ENCODE measurements around the gene RUFY3.
"Not testable (repeated sequence)": the region's sequence is repeated elsewhere in the genome, so short reads cannot be mapped to it uniquely, and the experiment has no call there.

The RUFY3 gene

DNA sequence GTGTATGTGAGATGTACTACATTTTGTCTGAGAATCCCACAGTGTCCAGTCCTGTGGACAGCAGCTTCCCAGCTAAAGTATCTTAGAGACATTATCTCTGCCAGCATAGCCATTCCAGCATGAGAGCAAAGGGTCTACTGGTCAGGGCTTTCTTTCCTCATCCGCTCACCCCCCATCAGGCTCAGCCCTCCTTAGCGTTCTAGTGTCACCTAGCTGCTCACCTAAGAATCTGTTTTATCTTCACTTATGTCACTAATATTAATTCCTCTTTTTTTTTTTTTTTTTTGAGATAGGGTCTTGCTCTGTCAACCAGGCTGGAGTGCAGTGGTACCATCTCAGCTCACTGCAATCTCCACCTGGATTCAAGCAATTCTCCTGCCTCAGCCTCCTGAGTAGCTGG lies 15.6 kb downstream of the RUFY3 start:
- no peak for DNase-seq (ENCODE audit: low read depth in 2 of 2)

DNA sequence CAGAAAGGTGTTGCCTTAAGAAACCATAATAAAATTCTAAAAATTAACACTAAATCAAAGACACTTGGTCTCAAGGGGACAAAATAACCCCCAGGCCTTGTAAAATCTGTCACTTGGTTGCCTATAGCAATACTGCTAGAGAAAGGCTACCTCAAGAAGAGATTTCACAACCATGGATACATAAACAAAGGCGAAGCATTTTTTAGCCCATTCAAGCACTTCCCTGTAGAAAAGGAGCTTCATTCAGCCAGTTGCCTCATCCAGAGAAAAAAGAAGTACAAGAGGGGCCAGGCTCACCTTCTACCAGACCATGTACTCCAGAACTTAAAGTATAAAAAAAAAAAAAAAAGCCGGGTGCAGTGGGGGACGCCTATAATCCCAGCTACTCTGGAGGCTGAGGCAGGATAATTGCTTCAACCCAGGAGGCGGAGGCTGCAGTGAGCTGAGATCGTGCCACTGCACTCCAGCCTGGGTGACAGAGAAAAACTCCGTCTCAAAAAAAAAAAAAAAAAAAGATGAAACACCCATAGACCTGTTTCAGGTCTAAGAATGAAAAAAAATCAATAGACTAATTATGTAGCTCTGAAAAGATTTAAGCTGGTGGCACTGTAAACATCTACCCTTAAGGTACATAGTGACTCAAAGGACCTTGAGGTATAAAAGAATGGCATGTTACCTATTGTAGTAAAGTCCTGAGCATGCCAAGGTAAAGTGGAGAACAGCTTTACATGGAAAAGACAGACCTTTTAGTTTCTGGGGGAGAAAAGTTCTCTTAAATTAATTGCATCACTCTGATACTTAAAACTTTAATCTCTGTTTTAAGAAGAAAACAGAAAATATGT lies 18.0 kb downstream of the RUFY3 start:
- DNase-seq (ENCODE audit: low read depth in 2 of 2): no peak

DNA sequence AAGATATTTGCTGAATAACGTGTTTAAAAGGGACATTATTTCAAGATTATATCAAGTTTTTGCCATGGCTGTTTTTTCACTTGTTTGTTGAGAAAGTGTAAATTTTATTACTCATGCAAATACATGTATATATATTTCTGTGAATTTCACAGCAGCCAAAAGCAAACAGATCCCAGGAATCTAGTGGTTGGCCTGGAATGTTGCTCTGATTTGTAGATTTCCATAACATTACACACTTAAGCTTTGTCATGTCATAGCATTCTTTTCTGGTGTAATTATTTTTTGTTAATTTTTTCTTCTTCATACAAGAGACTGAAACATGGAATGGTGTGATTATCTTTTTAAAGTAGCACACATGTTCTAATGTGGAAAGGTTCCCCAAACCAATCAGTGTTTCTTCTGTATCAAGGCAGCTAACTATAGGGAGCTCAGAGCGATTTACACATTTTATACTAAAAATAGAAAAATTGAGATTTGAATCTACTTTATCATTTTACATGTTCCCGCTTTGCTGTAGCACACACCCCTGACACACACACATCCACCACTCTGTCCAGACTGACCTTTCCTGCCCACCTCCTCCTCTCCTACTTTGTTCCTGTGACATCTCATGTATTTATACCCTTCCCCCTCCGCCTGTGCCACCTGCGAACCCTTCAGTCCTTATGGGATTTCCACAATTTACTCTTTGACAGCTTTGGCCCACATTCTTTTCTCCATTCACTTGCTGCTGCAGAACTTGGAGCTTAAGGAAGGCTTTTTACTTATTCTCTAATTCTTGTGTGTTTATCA lies 20.3 kb downstream of the RUFY3 start:
- no peak for DNase-seq (ENCODE audit: low read depth in 2 of 2)

DNA sequence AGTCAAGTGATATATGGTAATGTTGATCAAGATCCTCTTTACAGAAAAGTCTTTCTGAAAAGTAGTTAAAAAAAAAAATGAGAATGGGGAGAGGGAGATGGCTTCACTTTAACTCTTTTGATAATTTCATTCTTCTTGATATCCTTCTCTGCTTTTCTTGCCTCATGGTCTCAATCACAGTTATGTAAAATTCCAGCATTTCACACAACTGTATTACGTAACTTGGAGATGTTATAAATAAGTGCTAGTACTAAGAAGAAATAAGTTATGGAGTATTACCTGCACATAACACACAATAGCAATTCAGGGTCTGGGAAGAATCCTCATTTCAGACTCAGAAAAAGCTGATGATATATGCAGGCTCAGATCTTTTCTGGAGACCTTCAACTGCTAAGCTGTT lies 22.0 kb downstream of the RUFY3 start:
- no peak for DNase-seq (ENCODE audit: low read depth in 2 of 2)

DNA sequence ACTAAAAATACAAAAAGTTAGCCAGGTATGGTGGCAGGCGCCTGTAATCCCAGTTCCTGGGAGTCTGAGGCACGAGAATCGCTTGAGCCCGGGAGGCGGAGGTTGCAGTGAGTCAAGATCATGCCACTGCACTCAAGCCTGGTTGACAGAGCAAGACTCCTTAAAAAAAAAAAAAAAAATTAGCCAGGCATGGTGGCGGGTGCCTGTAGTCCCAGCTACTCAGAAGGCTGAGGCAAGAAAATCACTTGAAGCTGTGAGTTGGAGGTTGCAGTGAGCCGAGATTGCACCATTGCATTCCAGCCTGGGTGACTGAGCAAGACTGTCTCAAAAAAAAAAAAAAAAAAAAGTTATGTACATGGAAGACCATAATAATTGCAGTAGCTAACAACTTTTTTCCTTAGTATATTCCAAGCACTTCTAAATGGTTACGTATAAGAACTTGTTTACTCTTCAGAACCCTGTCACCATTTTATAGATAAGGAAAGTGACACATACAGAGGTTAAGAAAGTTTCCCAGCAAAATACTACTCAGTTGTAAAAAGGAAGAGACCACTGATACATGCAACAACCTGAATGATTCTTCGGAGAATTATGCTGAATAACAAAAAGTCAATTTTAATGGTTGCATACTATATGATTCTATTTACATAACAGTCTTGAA lies 24.5 kb downstream of the RUFY3 start:
- DNase-seq (ENCODE audit: low read depth in 2 of 2): no peak

DNA sequence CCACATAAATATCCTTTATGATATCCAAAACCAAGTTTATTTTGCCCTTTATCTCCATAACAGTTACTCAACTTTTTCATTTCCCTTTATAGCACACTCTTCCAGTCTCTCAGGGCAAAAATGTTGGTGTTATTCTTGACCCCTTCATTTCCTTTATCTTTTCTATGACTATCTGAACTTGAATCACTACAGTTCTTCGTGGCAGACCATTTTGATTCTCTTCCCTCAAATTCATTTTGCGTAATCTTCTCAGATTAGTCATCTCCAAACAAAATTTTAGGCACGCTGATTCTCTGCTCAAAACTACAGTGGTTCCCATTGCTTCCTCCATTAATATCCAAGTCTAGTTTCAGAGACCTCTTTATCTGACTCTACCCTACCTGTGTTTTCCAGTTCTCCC lies 26.1 kb downstream of the RUFY3 start:
- DNase-seq (ENCODE audit: low read depth in 2 of 2): no peak

DNA sequence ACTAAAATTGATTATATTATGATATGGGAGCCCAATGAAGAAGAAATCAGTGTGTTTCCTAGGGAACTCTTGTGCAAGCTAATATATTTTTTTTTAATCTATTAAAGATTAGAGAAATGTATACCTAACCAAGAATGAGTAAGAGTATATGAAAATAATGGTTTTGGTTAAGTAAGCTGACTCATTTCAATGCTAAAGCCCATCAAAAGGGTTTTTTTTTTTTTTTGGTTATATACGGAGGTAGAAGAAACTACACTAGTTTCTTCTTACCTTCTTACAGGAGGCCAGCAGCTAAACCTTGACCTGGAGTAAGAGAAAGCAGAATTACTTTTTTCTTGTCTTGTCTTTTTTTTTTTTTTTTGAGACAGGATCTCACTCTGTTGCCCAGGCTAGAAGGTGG lies 27.5 kb downstream of the RUFY3 start:
- DNase-seq (ENCODE audit: low read depth in 2 of 2): no peak

DNA sequence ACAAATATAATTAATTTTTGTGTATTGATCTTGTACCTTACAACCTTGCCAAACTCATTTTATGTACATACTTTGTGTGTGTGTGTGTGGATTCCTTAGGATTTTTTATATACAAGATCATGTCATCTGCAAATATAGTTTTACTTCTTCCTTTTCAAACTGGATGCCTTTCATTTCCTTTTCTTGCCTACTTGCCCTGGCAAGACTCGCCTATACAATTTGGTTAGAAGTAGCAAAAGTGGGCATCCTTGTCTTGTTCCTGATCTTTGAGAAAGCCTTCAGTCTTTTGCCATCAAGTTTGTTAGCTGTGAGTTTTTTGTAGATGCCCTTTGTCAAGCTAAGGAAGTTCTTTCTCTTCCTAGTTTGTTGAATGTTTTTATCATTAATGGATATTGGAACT lies 30.5 kb downstream of the RUFY3 start:
- no peak for DNase-seq (ENCODE audit: low read depth in 2 of 2)

DNA sequence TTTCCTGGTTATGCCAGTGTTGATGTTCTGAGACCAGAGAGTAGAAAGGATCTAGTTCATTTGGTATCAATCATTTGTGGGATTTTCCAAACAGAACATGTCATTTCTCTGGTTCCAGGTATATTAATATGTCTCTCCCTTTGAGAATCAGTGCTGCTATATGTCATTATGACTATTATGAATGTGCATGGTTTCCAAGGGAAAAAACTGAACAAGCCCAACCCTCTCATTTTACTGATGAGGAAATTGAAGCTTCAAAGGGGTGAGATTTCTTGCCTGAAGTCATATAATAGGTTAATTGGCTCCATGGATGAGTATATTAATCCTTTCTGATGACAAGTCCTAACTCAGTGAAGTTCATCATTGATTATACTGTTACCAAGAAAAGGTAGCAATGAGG lies 31.9 kb downstream of the RUFY3 start:
- no peak for DNase-seq (ENCODE audit: low read depth in 2 of 2)

DNA sequence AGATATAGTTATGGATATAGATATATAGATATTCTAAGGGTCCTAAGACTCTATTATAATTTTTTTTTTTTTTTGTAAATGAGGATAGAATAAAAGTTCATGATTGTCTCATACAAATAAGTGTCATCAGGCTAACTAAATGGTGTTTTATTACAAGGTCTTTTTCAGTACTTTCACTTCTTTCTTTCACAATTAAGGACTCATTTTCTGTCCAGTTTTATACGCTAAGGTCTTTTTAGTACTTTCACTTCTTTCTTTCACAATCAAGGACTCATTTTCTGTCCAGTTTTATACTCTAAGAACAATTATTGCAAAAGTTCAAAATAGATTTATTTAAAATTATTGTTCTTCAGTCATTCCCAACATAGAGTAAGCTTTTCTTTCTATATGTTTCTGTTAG lies 32.7 kb downstream of the RUFY3 start:
- no peak for DNase-seq (ENCODE audit: low read depth in 2 of 2)

DNA sequence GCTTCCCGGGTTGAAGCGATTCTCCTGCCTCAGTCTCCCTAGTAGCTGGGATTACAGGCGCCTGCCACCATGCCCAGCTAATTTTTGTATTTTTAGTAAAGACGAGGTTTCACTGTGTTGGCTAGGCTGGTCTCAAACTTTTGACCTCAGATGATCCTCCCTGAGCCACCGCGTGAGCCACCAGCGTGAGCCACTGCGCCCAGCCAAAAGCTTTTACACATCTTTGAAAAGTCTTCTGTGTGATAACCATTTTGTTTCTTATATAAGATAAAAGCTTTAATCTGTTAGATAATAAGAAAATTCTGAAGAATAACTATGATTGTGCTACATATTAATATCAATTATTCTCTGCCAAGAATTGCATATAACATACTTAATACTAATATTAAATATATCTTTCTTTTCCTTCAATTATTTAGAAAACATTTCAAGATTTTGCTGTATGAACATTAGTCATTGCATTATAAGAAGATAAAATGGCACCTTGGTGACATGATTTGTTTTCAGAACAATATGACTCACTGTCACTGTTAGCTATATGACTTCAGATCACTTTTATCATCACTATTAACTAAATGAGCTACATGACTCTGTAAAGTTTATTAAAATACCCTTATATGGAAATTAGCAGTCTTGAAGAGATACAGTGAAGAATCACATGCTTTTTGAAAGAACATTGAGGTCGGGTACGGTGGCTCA lies 33.4 kb downstream of the RUFY3 start:
- DNase-seq (ENCODE audit: low read depth in 2 of 2): no peak

DNA sequence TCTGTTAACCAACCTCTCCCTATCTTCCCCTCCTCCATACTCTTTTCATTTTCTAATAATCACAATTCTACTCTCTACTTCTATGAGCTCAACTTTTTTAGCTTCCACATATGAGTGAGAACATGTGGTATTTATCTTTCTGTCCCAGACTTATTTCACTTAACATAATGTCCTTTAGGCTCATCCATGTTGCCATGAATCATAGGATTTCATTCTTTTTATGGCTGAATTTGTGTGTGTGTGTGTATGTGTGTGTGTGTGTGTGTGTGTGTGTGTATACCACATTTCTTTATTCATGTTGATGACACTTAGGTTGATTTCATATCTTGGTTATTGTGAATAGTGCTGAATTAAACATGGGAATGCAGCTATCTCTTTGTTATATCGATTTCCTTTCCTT lies 37.4 kb downstream of the RUFY3 start:
- no peak for DNase-seq (ENCODE audit: low read depth in 2 of 2)

DNA sequence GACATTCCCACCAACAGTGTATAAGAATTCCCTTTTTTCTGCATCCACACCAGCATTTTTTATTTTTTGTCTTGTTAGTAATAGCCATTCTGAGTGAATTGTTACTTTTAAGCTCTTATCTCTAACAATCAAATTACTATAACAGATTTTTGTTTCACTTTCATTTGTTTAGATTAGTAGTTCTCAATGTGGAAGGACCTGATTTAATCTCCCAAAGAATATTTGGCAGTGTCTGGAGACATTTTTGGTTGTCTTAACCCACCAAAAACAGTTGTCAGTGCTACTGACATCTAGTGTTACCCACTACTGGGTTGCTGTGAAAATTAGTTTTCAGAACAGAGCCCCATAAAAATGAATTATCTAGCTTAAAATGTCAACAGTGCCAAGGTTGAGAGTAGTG lies 37.9 kb downstream of the RUFY3 start:
- DNase-seq (ENCODE audit: low read depth in 2 of 2): no peak

DNA sequence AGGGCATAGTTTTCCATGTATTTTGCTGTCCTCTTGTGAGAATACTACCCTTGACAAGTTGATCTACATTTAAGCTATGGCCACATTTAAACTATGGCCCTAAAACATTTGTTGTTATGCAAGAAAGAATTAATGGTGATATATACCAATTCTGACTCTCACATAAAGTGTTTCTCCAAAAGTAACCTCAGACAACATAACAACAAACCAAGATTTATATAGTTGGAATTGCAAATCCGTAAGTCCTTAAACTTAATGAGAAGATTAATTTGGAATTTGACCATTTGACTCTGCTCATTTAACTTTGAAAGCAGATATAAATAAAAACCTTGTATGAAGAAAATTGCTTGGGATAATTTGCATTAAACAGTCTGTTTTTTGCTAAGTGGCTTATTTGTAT lies 38.9 kb downstream of the RUFY3 start:
- no peak for DNase-seq (ENCODE audit: low read depth in 2 of 2)

DNA sequence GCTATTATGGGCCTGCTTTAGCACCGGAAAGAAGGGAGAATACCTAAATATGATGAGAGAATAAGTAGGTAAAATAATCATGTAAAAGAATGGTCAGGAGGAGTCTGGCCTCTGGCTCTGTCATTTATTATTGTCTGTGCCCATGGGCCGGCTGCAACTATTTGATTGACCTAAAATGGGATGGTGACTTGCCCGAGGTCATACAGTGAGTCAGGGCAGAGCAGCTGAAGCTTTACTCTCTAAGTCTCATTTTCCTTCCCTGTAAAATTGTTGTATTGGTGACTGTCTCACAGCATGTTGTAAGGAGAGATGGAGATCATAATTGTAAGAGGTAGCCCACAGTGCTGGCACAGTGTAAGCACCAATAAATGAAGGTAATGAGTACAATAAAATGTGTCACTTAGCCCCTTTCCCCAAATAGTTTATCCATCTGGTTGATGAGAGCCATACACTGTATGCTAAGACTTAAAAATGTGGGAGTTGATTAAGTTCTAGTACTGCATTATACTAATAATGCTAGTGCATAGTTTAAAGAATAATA lies 39.6 kb downstream of the RUFY3 start:
- DNase-seq (ENCODE audit: low read depth in 2 of 2): no peak

DNA sequence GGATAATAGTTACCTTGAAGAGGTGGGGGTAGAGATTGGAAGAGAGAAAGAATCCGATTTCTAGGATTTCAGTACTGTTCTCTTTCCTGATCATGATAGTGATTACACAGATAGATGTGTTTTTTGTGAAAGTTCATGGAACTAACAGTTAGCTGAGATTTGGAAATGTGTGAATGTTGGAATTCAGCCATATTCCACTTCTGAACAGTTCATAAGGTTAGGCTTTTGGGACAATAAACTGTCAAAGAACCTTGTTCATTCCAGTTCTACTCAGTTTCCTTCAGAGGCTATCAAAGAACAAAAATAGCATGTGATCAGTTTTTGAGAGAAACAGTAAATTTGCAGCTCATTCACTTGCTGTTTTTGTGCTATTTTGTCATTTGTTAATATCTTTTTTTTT lies 43.6 kb downstream of the RUFY3 start:
- DNase-seq (ENCODE audit: low read depth in 2 of 2): no peak

DNA sequence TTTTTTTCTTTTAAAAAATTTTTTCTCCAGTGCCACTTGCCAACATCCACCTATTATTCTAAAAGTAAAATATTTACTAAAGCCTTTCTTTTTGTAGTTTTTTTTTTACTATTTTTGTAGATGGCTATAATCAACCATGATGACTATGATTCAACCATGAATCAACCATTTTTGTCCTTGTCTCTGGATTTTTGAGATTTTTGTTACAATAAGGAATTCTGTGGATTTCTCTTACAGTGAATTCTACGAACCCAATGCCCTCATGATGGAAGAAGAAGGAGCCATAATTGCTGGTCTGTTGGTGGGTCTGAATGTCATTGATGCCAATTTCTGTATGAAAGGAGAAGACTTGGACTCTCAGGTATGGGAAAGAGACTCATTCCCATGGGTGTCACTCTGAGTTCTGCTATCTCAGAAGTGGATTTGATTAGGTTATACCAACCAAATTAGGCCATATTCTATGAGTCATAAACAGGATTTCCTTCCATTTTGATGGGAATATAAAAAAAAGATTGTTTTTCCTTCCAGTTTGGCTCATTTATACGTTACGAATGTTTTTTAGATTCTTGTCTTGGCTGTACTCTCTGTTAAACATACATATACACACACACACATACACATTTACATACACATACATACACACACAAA lies 46.7 kb downstream of the RUFY3 start:
- DNase-seq (ENCODE audit: low read depth in 2 of 2): no peak

DNA sequence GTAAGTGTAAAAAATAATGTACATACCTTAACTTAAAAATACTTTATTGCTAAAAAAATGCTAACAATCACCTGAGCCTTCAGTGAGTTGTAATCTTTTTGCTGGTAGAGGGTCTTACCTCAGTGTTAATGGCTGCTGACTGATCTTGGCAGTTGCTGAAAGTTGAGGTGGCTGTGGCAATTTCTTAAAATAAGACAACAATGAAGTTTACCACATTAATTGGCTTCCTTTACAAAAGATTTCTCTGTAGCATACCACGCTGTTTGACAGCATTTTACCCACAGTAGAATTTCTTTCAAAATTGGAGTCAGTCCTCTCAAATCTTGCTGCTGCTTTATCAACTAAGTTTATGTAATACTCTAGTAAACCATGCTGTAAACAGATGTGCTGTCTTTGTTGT lies 47.6 kb downstream of the RUFY3 start:
- not testable (repeated sequence) for DNase-seq (ENCODE audit: low read depth in 2 of 2)

DNA sequence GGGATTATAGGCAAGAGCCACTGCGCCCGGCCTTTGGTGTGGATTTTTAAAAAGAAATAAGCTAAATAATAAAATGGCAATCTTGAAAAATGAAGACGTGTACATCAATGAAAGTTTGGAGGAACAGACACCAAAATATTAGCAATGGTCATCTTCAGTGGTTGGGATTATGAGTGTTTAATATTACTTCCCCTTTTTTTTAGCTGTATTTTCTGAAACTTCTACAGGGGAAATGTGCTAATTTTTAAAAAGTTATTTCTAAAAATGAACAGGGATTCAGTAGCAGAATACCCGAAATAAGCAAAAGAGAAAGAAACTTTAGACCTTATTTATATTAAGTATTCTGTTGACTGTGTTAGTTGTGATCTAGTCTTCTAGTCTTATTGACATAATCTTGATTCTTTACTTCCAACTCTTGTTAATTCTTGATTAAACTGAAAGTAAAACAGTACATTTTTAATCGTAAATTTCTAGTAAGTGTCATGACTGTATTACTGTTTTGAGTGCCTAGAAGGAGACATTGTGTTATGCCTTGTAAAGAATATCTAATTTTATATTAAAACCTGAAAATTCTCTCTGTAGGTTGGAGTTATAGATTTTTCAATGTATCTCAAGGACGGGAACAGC lies 51.3 kb downstream of the RUFY3 start:
- DNase-seq (ENCODE audit: low read depth in 2 of 2): no peak

DNA sequence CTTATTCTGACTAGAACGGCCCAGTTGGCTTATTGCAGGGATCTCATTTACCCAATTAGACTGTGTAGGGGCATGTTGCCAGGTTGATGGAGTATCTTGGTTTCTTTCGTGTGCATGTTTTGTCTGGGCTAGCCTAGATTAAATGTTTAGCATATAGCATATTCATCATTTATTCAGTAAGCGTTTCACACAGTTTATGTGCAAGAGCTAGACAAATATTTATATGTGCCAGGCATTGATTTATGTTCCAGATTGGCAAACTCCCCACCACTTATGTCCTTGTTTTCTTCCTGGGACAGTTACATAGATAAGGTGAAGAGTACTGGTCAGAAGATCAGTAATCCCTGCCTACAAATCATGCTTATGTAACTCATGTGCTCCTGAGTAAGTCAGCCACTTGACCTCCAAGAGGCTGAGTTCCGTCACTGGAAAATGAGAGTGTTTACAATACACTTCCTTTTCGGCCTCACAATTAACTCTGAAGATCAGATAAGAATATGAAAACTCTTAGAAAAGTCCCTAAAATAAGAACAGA lies 57.2 kb downstream of the RUFY3 start:
- DNase-seq (ENCODE audit: low read depth in 2 of 2): no peak

DNA sequence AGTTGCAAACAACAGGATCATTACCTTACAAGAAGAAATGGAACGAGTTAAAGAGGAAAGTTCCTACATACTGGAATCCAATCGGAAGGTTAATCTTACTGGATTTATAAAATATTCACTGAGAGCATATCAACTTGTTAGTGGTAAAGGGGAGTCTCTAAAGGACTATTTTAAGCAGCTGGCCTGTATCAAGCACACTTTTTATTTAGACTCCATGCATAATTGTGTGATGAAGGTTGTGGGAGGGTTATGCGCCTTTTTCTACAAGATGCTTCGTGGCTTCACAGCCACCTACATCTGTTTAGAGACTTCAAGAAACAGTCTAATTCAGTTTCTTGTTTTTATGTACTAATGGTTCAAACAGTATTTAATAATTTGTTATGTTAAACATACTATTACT lies 61.3 kb downstream of the RUFY3 start:
- no peak for DNase-seq (ENCODE audit: low read depth in 2 of 2)
